Stimulated activated CD8-positive, alpha-beta memory T cell treated with anti-CD3 and anti-CD28 coated beads, Interleukin-12 subunit alpha, Interleukin-12 subunit beta, amount 100 ng/mL, for 24 hours (primary cell): ENCODE results near the gene TRIO.
"Not testable (repeated sequence)": the region's sequence is repeated elsewhere in the genome, so short reads cannot be mapped to it uniquely, and the experiment has no call there.

Experiments used
- DNase-seq: peaks from one replicate; pipeline ENCODE4 v3.0.0-alpha.2; 2020; ENCODE audit errors: extremely low read depth

Gene TRIO

DNA sequence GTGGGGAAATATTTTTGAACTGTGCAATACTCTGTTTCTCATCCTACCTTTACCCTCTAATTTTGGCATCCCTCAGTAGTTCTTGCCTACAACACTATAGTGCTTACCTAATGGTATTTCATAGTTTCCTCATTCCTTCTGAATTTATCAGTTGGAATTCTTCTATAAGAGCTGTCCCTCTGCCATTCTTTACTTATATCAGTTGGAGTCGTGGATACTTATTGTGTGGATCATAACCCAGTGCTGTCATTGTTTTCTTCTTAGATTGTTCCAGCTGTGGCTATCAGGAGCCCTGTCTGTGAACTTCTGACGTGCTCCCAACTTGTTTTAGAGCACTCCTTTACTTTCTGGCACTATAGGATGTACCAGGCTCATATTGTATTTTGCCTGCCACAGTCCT is 292.3 kb downstream of the TRIO start:
- DNase-seq, result no peak

DNA sequence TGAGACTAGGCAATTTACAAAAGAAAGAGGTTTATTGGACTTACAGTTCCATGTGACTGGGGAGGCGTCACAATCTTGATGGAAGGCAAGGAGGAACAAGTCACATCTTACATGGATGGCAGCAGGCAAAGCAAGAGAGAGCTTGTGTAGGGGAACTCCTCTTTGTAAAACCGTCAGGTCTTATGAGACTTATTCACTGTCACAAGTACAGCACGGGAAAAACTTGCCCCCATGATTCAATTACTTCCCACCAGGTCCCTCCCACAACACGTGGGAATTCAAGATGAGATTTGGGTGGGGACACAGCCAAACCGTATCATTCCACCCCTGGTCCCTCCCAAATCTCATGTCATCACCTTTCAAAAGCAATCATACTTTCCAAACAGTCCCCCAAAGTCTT is 293.0 kb downstream of the TRIO start:
- not testable (repeated sequence) for DNase-seq

DNA sequence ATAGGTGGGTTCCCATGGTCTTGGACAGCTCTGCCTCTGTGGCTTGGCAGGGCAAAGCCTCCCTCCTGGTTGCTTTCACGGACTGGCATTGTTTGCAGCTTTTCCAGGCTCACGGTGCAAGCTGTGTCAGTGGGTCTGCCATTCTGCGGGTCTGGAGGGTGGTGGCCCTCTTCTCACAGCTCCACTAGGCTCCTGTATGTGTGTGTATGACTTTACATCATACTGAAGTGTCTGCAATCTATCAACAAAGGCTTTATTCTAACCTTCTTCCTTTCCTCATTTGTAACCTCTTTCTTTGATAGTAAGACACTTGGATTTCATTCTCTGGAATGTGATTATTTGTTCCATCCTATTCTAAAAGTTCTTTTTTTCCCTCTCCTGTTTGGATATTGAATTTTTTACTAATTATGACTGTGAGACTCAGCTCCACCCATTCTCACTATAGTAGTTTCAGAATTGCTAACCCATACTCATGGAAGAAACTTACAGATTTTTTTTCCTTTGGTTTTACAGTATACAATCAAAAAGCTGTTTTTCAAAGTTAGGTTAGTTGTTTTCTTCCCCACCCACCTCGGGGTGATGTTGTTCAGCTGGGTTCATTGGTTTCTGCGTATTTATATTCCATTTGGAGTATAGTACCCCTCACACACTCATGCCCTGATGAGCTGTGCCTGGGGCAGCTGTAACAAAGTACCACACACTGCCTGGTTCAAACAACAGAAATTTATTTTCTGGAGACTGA is 293.8 kb downstream of the TRIO start:
- no peak for DNase-seq

DNA sequence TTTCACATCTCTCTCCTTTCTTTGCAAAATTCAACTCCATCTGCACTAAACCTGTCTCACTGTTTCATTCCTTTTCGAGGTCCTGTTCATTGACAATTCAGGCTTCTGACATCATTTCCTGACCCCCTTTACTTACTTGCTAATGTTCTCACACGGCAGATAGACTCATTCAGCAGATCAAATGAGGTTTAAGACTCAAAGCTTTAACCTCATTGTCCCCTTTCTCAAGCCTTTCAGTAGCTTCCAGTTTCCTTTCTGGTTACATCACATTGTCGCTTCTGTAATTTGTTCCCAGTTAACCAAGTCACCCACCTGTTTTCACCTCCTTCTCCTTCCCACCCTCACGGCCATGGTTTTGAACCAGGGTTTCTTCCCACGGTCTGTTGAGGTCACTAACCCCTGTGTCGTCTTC is 295.1 kb downstream of the TRIO start:
- DNase-seq, result no peak

DNA sequence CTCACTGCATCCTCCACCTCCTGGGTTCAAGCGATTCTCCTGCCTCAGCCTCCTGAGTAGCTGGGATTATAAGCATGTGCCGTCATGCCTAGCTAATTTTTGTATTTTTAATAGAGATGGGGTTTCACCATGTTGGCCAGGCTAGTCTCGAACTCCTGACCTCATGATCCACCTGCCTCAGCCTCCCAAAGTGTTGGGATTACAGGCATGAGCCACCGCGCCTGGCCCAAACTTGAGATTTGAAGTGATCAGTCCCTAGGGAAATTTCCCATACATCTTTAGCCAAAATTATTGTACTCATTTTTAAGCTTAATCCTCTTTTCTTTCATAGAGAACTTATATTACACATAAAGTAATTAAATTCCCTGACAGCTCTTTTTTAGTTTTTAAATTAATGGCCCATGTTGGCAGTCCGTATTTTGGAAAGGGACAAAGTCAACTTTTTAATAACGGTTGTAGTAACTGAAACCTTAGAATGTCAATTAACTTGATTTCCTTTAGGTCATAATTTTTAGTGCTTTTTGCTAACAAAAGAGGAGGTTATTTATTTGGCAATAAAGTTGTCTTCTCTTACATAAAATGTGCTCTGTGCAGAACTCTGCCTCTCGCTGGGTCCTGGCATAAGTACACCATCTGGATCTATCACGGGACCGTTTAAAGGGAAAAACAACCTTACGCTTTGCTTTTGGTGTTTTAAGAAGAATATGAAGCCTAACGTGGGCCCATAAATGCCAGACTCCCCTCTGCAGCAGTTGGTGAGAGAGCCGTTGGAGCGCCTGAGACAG is 296.1 kb downstream of the TRIO start:
- no peak for DNase-seq

DNA sequence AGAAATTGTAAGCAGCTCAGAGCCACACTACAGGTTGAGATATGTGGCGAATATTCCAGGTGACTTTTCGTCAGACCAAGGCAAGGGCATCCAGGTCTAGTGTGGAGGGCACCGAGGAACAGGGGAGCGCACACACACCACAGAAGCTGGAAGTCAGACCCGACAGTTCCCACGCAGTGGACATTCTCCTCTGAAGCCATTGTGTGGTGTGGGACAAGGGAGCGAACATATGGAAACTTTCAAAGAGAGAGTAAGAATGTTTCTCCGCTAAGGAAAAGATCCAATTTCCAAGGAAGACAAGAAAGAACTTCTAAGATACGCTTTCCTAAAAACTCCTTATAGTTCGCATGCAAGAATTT is 297.1 kb downstream of the TRIO start:
- no peak for DNase-seq

DNA sequence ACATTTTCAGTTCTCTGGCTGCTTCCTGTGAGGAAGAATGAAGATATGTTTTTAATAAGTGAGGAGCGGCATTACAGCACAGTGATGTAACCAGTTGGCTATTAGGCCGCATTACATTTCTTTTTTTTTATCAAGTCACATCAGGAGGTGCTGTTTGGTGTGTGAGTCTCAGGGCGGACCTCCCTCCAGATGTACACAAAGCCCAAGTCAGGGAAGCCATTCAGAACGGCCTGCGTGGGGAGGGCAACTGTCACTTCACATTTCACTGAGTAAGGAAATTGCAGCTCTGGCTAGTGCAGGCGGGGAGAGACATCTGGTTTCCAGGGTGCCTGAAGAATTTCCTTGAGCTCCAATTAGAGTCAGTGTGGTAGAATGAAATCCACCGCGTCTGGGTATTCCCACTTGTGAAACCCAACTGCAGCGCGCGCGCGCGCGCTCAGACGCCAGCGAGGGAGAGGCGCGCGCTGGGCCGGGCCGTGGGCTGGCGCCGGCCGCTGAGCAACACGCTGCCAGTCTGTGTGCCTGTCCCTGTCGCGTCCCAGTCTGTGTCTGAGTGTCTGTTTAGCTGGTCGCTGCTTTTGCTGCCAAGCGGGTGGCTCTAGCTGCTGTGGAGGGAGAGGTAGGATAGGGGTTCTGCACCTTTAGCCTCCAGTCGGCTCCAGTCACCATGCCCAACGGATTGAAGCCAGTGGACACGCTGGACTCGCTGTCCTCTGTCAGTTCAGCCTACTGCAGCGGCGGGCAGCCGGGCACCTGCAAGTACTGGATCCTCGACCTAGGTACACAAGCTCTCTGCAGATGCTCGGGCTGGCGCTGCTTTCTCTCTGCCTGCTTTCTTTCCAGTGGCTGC is 297.7 kb downstream of the TRIO start:
- DNase-seq, result no peak

DNA sequence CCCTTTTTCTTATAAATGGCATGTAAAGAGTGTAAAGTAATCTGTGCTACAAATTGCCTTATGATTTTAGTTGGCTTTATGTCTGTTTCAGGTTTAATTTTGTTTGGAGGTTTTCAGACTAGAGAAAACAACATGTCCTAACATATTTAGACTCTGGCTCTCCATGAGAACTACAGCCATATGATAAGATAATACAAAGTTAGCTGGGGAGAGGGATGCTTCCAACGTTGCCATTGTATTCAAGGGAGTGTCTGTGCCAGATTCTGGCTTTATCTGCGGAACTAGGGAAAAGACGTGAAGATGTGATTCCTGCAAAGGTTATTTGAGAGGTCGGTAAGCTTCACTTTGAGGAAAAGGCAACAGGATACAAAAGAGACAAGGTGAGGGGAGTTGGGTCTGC is 298.5 kb downstream of the TRIO start:
- DNase-seq, result no peak

DNA sequence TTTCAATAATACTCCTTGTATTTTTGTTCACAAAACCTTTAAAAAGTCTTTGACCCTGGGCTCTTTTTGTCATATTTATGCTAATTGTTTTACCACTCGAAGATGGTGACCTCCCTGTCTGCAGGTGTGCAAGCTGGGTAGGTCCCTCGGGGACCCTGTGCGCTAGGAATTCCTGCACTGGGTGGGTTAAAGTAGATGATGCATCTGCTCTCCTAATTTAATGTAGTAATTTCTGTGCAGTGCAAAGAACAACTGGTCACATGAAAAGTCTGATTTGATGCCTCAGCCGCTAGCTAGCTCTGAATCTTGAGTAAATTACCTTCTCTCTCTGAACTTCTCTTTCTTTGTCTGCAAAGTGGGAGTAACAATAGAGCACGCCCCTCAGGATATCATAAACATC is 299.4 kb downstream of the TRIO start:
- DNase-seq, result no peak

DNA sequence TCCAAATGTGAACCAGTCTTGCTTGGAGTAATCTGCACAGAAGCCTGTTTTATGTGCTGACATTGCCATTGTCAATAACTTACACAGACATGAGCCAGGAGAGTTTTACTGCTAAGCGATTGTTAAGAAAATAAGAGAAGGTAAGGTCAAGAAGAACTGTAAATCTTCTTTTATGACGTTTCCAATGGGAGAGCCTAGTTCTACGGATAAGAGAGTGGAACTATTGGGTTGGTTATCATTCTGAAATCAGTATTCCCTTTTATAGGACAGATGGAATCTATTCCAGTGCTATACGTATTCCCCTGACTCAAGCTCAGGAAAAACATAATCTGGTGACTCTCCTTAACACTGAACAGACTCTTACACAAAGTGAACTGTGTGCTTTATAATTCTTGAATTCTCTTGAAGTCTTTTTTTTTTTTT is 300.5 kb downstream of the TRIO start:
- DNase-seq, result no peak

DNA sequence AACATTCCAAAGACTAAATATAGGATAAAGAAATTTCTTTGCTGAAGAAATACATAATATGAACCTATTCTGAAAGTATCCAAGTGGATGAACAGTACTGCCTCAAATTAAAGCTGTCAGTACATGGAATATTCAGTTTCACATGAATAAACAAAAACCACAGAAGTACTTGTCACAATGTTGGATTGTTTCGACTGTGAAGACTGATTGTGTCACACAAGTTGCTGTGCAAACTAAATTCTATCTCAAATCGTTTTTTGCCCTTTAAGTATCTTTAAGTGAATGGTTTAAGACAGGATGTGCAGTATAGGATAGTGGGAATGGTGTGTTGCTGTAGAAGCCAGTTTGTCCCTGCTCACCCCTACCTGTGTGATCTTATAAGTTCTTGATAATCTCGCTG is 301.0 kb downstream of the TRIO start:
- DNase-seq, result no peak

DNA sequence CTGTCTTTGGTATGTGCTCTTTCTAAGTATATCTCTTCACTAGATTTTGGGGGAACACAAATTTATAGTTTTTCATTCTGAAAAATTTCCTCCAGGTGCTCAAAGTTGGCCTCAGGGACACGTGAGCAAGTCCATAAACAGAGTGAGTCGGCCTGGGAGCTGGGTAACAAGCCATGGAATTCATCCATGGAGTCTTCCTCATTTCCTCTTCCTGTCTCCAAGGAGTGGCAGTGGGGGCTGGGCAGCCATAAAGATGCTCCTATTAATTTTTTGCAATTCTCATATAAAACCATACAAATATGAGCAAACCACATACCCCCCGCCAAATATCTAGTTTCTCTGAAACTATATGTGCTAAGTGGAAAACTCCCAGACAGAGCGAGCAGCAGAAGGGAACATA is 301.9 kb downstream of the TRIO start:
- no peak for DNase-seq

DNA sequence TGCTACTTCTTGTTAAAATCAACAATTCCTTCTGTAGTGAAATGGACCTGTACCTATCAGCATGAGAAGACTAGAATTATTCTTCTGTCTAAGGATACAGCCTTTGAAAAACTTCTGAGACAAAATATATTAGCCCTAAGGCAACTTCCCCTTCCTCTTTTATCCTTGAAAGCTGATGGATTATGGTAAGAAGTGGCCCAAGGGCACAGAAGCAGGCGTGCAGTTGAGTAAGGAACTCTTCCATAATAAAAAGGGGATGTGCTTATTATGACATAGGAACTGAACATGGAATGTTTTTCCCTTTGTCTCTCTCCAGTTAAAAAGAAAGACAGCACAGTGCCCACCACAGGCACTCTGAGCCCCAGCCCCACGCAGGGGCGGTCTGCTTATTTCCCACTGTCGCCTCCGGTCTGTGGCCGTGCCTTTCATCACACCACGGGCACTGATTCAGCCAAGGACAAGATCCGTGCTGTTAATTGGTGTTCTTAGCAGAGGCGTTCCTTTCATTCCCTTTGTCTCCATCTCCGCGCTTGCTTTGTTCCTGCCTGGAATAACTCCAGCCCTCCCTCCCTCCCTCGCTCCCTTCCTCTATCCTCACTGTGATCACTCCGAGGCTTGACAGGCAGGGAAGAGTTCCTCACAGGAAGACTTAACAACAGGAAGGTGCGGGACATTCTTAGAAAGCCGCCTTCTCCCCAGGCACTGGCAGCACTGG is 302.6 kb downstream of the TRIO start:
- no peak for DNase-seq

DNA sequence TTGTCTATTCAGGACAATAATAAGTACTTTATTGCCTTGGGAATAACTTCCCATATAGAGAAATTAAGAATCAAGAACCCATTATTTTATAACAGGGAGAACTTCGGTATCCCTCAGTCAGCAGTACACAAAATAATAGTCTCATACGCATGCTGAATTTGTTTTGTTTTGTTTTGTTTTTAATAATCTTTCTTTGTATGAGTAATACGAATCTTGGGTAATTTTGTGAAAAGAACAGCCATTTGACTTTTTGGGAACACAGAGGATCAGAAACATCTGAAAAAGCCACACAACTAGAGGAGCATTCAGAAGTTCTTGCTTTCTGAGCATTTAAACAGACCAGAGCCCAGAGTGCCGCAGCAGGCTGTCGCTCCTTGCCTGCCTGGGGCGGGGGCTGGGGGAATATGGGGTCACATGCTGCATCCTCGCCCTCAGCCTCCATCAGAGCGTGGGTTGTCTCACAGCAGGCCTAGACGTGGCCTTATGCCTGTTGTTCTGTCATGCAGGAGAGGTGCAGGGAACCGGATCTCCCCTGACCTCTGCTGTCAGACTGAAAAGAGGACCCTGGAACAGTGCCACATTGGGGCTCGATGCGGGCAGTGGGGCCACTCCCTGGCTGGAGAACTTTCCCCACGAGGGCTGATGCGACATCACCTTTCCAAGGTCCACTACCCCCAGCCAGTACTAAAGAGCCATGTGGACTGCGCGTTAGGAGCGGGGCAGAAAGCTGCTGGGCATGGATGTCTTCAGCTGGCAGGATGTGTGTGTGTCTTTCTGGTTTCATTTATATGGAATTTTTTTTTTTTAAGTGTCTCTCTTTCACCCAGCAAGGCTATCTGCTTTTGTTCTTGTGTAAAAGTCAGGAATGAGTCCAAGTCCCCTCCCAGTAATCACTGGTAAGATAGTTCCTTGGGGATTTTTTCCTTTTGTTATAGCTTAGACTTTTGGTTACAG is 305.1 kb downstream of the TRIO start:
- no peak for DNase-seq

DNA sequence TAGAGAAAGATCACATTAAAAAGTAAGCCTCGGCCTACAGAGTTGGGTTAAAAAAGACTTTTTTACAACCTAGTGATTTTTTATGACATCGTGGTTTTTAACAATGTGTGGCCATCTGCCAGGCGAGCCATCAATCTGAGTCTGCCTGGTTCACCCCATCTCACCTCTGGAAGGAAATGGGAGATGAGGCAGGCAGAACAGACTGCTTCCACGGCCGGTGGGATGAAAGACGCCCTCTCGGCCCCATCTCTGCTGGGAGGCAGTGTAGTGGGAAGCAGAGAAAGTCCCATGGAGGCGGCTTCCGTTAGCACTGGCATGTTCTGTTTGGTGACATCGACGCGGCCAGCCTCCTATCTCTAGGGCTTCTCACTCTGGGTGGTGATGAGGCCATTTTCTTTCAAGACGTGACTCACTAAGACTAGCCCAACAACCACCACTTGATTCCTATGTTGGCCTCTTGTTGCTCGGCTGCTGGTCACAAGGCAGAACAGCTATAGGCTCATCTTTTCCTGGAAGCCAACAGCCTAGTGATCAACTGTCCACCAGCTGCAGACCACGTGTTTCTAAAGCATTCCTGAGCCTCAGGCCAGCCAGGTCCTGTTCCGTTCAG is 306.0 kb downstream of the TRIO start:
- no peak for DNase-seq

DNA sequence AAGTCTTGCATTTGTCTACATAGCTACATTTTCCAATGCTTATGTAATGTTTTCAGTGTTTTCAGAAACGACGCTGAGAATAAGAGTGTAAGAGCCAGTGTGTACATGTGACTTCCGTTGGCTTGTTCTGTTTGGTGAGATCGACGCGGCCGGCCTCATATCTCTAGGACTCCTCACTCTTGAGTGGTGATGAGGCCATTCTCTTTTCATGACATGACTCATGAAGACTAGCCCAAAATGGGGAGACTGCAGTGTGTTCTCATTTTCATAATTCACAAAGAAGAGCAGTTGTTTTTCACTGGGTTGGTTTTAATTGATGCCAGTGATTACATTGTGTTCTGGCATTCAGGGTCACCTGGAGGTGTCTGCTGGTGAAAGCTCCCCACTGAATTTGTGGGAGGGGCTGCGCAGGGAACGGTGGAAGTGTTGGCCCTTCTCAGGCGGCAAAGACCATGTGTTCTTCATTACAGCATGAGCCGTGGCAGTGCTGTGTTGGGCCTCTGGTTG is 306.9 kb downstream of the TRIO start:
- no peak for DNase-seq

DNA sequence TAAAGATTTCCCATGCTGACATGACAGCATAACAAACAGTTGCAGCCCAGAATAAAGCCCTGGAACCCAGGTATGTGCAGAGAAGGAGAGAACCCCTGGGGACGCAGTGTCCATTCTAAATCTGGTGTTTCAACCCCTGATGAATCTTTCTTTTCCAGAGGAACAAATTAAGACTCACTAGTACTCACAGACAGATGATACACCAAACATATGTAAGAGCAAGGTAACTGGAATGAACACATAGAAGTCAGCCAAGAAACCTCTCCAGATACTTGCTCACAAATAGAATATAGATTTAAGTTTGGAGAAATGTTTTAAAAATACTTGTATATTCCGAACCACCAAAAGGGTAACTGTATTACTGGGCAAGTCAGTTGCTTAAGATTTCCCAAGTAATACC is 307.6 kb downstream of the TRIO start:
- DNase-seq, result no peak

DNA sequence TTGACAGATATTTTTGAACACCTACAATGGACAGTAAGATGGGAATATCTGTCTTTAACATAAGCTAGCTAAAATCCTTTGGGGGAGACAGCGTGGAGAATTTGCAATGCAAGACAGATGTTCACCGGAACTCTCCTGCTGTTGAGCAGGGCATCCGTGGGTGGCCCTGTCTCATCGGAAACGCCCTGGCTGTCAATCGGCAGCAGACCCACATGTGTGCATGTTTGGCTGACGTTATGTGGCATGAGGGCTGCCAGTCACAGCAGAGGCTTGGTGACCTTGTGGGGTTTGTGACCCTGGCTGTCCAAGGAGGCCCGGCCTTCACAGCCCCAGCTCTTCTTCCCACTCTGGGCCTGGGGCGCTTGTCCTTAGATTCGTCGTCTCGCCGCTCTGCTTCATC is 308.7 kb downstream of the TRIO start:
- no peak for DNase-seq

DNA sequence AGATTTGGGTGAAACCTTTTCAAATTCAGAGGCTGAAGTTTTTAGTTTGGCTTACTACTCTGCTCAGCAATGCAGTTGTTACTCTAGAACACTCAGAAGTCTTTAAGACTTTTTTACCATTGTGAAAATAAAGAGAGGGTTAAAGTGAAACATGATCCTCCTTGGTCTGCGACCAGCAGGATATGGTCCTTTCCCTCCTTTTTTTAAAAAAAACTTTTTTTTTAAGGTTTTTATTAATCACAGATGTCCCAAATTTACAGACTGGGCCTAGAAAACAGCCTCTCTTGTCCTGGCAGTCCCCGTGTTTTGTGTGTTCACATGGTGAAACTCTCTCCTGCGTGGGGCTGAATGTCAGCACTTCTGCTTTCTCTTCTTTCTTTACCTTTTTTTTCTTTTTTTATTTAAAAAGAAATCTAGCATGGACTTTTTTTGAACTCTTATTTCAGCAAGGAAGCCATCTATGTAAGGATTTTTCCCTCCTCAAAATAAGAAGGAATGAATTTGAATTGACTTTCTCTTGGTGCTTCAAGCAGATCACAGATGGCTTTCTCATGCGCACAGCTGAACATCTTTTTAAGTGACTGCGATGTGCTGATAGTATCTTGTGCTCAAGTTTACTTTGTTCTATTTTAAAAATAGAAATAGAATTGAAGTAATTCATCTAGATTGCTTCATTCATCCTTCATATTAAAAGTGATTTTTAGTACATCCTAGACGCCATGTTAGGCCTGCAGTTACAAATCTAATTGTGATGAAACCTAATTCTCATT is 309.7 kb downstream of the TRIO start:
- DNase-seq, result no peak
